GM19468 (cell line): Measurements from ENCODE around the gene CADPS.

ENCODE experiments used
- ATAC-seq: cut with Tn5 transposase; IDR thresholded peaks from one replicate; pipeline ENCODE4 v1.9.1; 2021; ENCODE audit warnings: mild to moderate bottlenecking, moderate library complexity, moderate number of reproducible peaks; ENCODE audit not compliant: unreplicated experiment; ENCODE audit errors: extremely low read depth

CADPS gene

DNA sequence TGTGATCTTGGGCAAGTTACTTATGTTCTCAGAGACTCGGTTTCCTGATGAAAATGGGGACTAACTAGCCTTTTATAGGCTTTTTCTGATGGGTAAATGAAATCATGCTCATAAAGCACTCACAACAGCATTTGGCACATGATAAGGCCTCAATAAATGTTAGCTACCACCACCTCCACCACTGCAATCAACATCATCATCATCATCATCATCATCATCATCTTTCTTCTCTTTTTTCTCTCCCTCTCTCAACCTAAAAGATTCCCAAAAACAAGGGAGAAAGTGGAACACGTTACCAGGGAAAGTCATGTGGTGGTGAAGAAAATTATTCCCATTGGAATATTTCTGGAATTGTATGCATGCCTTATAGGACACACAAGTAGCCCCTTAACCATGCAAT lies 468.3 kb downstream of the CADPS start:
- no peak for ATAC-seq

DNA sequence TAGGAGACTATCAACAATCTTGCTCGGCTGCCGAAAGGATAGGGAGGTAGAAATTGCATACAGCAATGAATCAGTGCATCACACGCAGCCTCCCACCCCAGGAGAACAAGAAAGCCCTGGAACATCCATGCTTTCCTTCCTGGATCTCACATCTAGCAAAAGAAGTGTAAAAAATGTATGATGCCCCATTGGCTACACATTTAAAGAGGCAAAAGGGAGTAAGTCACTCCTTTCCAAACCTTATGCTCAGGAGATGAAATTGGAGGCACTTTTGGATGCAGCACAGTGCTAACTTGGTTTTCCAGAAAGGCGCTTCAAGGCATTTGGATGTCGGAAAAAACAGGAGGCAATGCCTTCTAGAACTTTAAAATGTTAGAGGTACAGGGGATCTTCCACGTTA lies 469.6 kb downstream of the CADPS start:
- no peak for ATAC-seq

- ATAC-seq: no peak
Measured at GRCh38 chr3:62405135-62405534, 470.1 kb downstream of the CADPS start.

GRCh38 chr3:62404321-62404720 lies 470.9 kb downstream of the CADPS start:
- no peak for ATAC-seq

DNA sequence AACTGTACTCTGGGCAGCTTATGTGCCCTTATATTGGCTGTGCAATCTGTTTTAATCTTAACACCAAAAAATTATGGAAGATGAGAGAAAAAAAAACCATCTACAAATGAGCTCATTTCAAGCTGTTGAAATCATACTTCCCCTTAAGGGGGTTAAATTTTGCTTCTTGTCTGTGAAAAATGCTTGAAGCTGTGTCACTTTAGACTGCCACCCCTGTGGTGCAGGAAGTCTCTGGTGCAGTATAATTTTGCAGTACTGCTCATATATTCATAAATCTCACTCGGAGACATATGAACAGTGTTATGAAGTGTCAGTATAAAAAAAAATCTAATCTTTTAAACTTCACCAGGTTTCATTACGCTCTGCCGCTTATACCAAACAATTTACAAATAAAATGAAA lies 471.5 kb downstream of the CADPS start:
- no peak for ATAC-seq

DNA sequence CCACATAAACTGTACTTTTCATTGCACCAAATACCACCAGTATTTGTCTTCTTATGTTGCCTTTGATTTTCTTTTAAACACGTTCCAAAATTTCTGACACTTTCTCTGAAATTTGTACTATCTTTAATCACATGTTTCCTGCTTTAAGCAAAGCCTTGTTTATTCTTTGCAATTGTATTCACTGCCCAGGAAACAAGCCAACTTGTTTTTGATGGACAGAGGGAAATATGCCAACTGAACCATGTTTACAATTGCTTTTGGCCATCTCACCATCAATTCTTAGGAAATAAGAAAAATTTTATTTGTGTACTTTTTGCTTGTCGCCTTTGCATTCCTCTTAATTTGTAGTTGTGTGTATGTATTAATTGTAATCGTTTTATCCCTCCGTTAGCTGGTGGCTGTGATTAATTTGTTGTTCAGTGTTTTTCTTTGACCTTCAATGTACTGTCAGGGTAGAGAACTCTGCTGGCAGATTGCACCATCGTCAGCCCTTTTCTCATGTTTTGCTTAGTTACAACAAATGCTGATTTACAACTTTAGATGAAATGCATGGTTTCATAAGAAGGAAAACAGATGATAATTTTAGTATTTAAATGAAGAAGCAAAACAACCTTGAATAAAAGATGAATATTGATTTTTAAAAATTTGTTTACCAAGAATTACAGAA lies 482.5 kb downstream of the CADPS start:
- no peak for ATAC-seq

GRCh38 chr3:62387251-62387650 lies 488.0 kb downstream of the CADPS start:
- ATAC-seq: no peak

DNA sequence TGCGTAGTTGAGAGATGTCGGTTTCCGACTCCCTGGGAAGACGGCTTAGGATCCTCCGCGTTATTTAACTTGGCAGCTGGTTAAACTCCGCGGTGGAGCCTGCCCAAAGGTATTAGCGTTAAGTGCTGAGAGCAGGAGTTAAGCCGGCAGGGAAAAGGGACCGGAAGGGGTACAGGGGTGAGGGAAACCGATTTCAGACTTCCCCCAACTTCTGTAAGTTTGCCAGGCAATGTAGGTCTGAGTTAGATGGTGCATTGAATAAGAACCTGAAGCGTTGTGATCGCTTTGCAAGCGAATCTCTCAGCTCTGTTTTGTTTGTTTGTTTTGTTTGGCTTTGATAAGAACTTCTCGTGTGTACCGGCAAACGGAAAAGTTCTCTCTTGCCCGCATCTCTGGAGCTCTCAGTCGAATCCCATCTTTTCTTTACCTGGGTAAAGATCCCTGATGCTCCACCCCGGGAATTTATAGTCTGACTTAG lies 495.9 kb downstream of the CADPS start:
- no peak for ATAC-seq

- no peak for ATAC-seq
Measured at GRCh38 chr3:62378921-62379320, 496.3 kb downstream of the CADPS start.

- no peak for ATAC-seq
Measured at GRCh38 chr3:62378311-62378789, 496.9 kb downstream of the CADPS start.

GRCh38 chr3:62376906-62377877 lies 498.0 kb downstream of the CADPS start:
- no peak for ATAC-seq

DNA sequence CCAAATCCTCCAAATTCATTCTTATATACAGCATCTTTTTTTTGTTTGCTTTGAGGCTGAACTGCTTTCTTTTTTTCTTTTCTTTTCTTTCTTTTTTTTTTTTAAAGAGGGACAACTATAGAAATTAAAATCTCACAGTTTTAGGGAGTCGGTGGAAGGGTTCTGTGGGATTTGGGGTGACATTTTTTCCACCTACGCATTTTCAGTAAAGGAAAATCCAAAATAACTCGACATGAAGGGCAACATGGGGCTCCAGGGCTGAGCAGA lies 498.8 kb downstream of the CADPS start:
- ATAC-seq: no peak

DNA sequence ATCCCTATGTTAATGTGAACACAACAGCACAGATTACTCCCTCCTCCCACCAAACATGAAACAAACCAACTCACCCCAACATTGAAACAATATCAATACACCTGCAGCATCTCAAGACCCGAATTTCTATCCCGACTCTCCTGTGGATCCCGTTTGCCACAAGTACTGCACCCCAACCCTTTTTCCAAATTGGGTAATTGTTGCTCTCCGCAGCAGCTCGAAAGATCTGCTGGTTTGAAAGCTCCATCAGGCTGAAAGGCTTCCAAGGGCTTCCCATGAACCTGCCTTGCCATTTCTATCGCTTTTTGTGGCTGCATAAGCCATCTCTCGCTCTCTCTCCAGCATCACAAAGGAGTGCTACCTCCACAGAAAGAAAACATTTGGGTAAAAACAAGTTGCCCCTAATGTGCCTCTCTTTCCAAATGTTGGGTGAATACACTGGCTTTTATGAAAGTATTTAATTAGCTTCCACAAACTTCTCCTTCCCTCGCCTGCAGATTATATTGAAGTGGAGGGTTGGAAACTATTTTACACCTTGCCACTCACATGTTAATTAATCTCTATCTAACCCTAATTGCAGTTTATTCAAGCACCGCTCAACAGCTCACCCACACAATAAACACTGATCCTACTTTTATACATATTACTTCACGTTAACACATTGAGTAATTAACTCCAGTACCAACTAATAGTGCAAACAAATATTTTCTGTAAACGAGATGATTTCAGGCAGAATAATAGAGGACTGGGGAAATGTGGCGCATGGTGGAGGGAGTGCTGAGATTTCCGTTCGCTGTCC lies 499.4 kb downstream of the CADPS start:
- no peak for ATAC-seq

DNA sequence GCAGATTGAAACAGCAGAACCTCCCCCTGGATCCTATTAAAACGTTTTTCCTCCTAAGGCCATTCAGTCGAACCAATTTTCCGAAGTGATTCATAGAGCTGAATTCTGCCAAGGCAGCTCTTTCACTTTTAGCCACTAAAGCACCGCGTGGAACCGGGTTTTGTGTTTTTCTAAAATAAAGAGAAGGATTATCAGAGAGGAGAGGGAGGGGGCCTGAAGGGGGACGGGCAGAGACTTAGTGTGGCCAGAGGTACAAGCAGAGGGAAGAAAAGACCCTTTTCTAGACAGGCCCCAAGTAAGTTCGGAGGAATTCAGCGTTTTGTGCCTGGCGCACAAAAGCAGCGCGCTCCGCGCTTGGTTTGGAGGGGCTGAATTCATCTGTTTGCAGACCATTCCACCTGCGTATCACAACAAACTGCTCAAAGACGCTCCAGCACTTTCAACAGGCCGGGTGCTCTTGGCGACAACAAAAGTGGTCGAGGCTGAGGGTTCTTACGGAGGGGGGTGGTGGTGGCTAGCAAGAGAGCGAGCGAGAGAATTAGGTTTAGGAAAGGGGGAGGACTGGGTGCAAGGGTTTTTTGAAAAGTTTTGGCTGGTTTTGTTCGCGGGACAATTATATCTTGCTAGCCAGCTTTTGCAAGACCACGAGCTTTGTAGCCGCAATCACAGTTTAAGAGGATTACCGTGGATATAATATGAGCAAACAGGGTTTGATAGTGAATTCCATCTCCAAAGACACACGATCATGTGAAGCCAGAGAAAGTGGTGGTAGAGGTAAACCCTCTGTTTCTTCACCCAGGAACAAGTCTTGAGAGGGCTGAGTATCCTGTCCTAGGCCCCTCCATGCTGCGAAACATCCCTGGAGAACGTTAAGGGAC lies 500.6 kb downstream of the CADPS start:
- ATAC-seq: no peak

GRCh38 chr3:62373714-62374333 lies 501.4 kb downstream of the CADPS start:
- ATAC-seq: no peak

DNA sequence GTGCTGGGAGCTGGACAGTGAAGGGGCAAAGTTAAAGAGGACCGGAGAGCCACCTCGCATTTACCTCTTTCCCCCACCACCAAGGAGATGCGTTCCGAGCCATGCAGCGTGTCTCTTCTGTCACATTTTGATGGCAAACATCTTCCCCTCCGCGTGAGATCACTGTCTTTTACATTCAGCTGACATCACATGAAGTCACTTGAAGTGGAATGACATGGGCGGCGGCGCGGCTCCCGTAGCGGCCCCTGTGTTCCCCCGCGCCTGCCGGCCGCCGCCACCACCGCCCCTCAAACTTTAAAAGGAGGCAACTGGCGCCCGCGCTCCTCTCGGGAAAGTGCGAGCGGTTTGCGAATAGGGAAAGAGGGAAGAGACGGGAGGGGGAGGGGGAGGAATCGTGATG lies 502.0 kb downstream of the CADPS start, which contains the start of gene FEZF2:
Gene FEZF2 (minus strand): TSS at position 336 of the 400 bp plus-strand sequence. CDS start 682 bp downstream, outside the sequence.
- no peak for ATAC-seq

- no peak for ATAC-seq
Measured at GRCh38 chr3:62372621-62373041, 502.6 kb downstream of the CADPS start.

GRCh38 chr3:62371720-62372591 lies 503.3 kb downstream of the CADPS start:
- no peak for ATAC-seq
